T-helper 2 cell treated with Interferon-gamma antibody and Interleukin-4, amounts not matched to agents 5 μg/mL and 100 μg/mL, for 36 hours (primary cell): ENCODE measurements around the gene MAPK12.
A peak's percentile ranks its signal among the peaks of the same experiment; 100 is the strongest.

Source experiments
- DNase-seq: peaks from one replicate; pipeline ENCODE4 v3.0.0; 2021; ENCODE audit warnings: low spot score
- H3K27ac Mint-ChIP-seq: one replicate; pipeline ENCODE4 v1.8.0; 2021; ENCODE audit warnings: mild to moderate bottlenecking, mixed read lengths
- H3K27me3 Mint-ChIP-seq: one replicate; pipeline ENCODE4 v1.8.0; 2021; ENCODE audit warnings: low read depth, mixed read lengths
- H3K36me3 Mint-ChIP-seq: one replicate; pipeline ENCODE4 v1.8.0; 2021; ENCODE audit warnings: low read depth, mixed read lengths
- H3K4me1 Mint-ChIP-seq: one replicate; pipeline ENCODE4 v1.8.0; 2021; ENCODE audit warnings: low read depth, mixed read lengths
- H3K4me3 Mint-ChIP-seq: one replicate; pipeline ENCODE4 v1.8.0; 2022; ENCODE audit warnings: mild to moderate bottlenecking, moderate library complexity, mixed read lengths
- H3K9me3 Mint-ChIP-seq: one replicate; pipeline ENCODE4 v1.8.0; 2021; ENCODE audit warnings: mixed read lengths

MAPK12 gene

DNA sequence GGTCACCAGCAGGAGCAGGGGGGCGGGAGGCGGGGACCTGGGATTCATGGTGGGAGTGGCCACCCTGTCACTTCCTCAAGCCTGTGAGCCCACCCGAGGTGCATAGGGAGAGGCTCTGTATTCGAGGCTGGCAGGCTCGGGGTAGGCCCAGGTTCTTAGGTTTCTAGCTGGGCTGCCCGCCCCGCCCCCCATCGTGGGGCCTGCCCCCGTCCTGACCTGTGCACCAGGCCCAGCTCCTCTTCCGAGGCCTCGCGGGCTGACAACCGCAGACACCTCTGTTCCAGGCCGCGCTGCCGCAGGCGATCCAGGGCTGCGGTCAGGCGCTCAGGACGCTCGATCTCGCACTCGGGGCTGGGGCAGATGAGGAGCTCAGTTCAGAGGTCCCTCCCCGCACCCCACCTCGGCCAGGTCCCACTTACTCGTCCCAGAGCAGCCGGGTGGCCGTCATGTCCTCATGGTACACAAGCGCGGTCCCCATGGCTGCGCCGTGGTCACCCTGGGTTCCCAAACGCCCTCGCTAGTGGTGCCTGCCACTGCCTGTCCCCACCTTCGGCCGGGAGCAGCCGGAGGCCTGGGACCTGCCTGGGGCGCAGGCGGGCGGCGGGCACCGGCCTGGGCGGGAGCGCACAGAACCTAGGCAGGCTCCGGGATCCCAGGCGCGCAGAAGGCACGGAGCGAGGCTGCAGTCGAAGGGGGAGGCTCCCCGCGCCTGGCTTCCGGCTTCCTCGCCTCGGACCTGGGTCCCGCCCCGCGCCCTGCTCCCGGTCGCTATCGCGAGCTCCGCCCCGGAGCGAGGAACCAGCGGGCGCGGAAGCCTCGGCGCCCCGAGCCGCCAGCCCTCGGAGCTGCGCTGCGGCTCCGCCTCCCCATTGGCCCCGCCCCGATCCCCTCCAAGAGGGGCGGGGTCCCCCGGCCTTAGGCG is 10.7 kb downstream of the MAPK12 start, which contains the start of gene HDAC10:
Gene HDAC10 (minus strand): TSS at position 711 of the 922 bp plus-strand sequence. CDS start 233 bp downstream, at position 478.
- DNase-seq: peak; percentile 85
- Mint-ChIP-seq H3K27ac (peak within 1 kb of the TSS; percentile 55), H3K9me3 (no peaks in the 10 kb centered on the region)

DNA sequence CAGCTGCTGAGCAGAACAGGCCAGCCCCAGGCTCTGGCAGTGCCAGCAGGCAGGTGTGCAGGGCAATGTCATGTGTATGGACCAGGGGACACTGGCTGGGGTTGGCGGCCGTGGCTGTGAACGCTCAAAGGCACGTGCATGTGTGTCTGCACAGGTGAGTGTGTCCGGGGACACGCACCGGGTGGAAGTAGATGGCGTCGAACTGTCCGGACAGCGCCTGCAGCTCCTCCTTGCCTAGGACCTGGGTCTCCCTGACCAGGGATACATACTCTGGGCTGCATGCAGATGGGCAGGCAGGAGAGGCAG is 11.3 kb downstream of the MAPK12 start:
- H3K4me3 Mint-ChIP-seq: peak overlapping the region; percentile 85
- no peaks in the 10 kb centered on the region for H3K9me3 Mint-ChIP-seq
- no peak for DNase-seq
- no peak overlapping the region for H3K27ac Mint-ChIP-seq
- no peaks in the 10 kb centered on the region for H3K27me3 Mint-ChIP-seq
- peaks cover 1% of the 10 kb centered on the region for H3K4me1 Mint-ChIP-seq
- H3K36me3 Mint-ChIP-seq: peaks cover 9% of the 10 kb centered on the region

More for the DNA sequence above, 10.7 kb downstream of the MAPK12 start, which contains the start of gene HDAC10:
- Mint-ChIP-seq H3K36me3 (peaks cover 9% of the 10 kb centered on the region), H3K27me3 (no peaks in the 10 kb centered on the region), H3K4me1 (peaks cover 1% of the 10 kb centered on the region), H3K4me3 (peak within 1 kb of the TSS; percentile 85)

DNA sequence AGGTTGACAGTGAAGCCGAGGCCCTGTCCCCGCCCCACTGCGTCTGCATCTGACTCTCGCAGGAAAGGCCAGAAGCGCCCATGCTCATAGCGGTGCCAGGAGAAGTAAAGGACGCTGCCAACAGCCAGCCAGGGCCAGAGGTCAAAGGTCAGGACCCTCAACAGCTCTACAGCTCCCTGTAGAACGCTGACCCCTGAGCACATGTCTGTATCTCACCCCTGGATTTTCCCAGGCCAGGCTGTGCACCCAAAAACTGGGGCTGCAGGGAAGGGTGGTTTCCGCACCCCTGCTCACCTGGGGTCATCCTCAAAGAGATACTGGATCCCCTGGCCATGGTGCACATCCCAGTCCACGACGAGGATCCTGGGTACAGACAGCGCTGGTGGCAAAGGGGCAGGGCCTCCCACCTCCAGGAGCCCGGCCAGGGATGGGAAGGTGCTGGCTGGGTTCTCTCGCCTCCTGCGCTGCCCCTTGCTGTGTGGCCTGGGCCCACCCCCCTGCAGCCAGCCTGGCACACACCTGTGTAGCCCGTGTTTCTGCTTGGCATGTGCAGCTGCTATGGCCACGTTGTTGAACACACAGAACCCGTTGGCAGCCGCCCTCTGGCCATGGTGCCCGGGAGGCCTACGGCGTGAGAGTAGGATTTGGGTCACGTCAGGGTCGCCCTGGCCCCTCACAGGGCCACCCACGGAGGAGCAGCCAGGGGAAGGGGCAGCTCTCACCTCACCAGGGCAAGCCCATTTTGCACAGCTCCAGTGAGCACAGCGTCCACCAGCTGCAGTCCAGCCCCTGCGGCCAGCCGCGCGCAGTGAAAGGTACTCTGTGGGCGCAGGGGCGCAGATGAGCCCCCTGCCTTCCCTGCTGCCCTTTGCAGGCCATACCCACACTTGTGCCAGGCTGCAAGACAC is 11.9 kb downstream of the MAPK12 start:
- no peak for DNase-seq
- peaks cover 4% of the 10 kb centered on the region for H3K4me1 Mint-ChIP-seq
- H3K36me3 Mint-ChIP-seq: peaks cover 12% of the 10 kb centered on the region
- no peaks in the 10 kb centered on the region for H3K27me3 Mint-ChIP-seq
- H3K9me3 Mint-ChIP-seq: no peaks in the 10 kb centered on the region
- H3K27ac Mint-ChIP-seq: no peak overlapping the region
- peak overlapping the region; percentile 85 for H3K4me3 Mint-ChIP-seq

DNA sequence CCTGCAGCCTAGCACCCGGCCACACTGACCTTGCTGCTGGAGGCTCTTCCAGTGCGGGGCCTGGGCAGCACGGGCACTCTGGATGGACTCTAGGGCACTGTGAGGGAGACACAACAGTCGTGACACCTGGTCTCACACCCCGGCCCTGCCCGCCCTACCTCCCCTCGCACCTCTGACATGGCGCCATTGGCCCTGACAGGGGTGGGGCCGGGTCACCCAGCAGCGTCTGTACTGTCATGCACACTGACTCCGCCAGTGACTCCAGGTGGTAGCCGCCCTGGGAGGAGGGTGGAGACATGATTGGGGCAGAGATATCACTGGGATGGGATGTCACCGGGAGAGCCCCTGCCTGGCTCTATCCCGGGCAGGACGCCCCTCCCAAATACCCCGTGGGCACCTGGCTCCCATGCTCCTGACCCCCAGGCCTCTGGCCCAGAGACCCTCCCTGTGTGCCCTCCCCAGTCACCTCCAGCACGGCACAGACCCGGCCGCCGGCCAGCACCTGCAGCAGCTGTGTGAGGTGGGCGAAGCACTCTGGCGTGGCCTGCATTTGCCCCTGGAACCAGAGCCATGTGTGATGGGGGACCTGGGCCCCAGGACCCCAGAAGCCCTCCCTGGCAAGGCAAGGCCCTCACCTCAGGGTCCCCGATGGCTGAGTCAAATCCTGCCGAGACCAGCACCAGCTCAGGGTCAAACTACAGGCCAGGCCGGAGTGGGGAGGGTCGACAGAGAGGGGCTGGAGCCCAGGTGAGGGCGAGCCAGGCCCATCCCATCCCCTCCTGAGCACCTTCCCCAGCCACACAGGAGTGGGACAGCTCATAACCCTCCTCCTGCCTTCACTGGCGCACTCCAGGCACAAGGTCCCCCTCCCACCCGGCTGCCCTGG is 13.0 kb downstream of the MAPK12 start:
- peaks cover 4% of the 10 kb centered on the region for H3K4me1 Mint-ChIP-seq
- no peak for DNase-seq
- H3K9me3 Mint-ChIP-seq: no peaks in the 10 kb centered on the region
- no peaks in the 10 kb centered on the region for H3K27me3 Mint-ChIP-seq
- H3K36me3 Mint-ChIP-seq: peaks cover 12% of the 10 kb centered on the region
- H3K27ac Mint-ChIP-seq: peak overlapping the region; percentile 89
- H3K4me3 Mint-ChIP-seq: no peak overlapping the region

DNA sequence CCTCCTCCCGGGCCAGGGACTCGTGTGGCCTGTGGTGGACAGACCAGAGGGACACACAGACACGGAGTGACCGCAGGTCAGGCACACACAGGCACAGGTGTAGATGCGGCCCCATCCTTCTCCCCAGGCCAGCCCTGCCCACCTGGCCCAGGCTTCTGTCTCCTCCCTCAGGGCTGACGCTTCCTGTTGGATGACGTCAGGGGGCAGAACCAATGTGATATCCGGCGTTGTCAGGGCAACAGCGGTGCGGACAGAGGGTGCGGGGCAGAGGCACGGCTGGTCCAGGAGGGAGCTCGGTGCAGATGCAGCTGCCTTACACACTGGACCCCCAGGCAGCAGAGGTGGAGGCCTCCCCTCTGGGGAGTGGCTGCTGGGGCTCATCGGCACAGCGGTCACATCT is 13.7 kb downstream of the MAPK12 start:
- Mint-ChIP-seq H3K27me3 (no peaks in the 10 kb centered on the region), H3K27ac (peak overlapping the region; percentile 89), H3K4me1 (peaks cover 4% of the 10 kb centered on the region), H3K9me3 (no peaks in the 10 kb centered on the region), H3K36me3 (peaks cover 12% of the 10 kb centered on the region), H3K4me3 (peak overlapping the region; percentile 43)
- peak; percentile 37 for DNase-seq

DNA sequence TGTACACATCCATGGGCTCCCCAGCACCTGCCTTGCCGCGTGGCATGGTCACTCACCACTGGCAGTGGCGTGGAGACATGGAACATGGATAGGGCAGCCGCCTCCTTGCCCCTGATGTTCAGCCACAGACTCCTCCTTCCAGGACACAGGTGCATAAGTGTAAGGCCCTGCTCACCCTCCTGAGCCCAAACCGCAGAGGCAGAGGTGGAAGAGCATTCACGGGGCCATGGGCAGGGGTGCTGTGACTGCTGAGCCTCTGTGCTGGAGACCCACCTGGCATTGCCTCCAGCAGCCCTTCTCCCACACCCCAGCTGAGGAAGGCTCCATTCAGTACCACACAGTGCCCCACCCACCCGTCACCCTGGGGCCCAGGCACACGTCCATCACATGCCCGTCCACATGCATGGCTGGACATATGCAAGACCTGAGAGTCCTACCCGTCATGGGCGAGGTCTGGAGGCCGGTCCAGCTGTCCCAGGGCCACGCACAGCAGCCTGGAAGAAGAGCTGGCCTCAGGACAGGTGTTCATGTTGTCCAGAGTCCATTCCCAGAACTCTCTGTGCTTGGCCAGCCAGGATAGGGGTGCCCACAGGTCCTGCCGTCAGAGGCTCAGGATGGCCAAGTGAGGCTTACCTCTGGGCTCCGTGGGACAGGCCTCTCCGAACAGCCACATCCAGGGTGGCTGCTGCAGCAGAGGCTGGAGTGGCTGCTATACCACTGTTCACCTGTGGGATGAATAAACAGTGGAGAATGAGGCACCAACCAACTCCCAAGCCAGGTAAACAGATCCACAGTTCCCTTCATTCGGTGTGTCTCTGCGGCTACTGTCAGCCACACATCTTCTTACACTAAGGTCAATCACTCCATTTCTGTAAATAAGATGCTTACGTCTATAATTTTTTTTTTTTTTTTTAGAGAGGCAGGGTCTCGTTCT is 15.0 kb downstream of the MAPK12 start:
- Mint-ChIP-seq H3K9me3 (no peaks in the 10 kb centered on the region), H3K27ac (peak overlapping the region; percentile 31), H3K4me3 (peak overlapping the region; percentile 68), H3K4me1 (peaks cover 10% of the 10 kb centered on the region), H3K36me3 (peaks cover 15% of the 10 kb centered on the region), H3K27me3 (no peaks in the 10 kb centered on the region)
- no peak for DNase-seq

DNA sequence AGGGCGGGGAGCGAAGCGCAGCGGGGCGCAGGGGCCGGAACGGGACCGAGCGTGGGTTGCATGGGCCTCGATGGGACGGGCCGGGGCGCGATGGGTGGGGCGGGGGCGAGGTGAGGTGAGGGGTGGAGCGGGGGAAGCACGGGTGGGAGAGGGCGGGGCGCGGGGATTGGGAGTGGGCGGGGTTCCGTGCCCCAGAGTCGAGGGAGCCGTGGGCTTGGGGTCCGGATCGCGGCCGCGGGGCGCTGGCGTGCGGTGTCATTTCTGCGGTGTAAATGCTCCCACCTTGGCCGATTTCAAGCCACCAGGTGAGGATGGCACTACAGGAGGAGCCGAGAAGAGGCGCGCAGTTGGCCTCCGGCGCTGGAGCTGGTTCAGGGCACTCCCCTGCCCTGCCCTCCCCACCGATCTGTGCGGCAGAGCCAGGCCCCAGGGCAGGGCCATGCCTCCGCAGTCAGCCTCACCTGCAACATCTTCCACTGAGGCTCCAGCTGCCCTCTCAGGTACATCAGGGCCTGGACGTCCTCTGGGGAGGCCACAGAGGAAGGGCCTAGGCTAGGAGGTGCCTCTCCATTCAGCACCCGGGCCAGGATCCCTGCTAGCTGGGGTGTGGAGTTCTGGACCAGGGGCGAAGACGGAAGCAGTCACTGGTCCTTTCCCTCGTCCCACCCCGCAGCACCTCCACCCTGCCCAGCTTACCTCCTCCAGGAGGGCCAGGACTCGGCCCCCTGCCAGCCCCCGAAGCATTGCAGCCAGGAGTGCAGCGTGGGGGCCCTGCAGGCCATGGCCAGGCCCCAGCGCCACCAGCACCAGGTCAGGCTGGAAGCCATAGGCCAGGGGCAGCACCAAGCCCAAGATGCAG is 16.0 kb downstream of the MAPK12 start:
- Mint-ChIP-seq H3K36me3 (peaks cover 16% of the 10 kb centered on the region), H3K27me3 (no peaks in the 10 kb centered on the region), H3K9me3 (no peaks in the 10 kb centered on the region), H3K4me1 (peaks cover 15% of the 10 kb centered on the region), H3K4me3 (peak overlapping the region; percentile 100), H3K27ac (peak overlapping the region; percentile 100)
- DNase-seq: no peak

DNA sequence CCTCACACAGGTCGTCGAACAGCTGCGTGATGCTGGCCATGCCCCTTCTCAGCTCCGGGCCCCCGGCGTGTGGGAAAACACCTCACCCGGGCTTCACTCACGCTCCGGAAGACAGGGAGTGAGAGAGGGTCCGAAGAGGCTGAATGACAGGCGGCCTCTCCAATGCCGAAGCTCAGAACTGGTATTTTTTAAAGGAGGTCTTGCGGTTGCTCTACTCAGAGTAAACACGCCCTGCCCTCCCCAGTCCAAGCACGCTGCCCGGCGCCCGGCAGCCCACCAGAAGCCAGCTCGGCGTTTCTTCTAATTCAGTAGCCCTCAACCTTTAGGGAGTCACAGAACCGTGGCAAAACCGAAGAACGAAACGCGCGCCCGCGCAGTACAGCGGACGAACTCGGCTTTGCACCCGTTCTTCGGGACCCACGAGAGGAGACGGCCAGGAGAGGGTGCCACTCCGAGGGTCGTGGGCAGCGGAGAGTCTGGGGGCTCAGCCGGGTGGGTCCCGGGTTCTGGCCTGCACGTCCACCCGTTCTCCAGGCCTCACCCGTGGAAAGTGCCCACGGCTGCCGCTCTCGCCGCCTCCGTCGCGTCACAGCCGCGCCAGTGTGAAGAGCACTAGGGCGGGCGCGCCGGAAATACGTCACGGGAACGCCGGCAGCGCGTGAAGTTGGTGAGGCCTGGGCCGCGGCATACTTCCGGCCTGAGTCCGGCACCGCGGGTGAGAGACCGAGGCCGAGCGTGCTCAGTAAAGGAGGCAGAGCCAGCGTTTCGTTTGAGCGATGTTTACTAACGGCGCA is 16.9 kb downstream of the MAPK12 start, which contains the start of gene TUBGCP6:
Gene TUBGCP6 (minus strand): TSS at position 604 of the 794 bp plus-strand sequence. CDS start 564 bp downstream, at position 40.
- H3K27me3 Mint-ChIP-seq: no peaks in the 10 kb centered on the region
- H3K36me3 Mint-ChIP-seq: peaks cover 20% of the 10 kb centered on the region
- DNase-seq: peak; percentile 96
- peak within 1 kb of the TSS; percentile 100 for H3K27ac Mint-ChIP-seq
- H3K4me1 Mint-ChIP-seq: peaks cover 15% of the 10 kb centered on the region
- peak within 1 kb of the TSS; percentile 100 for H3K4me3 Mint-ChIP-seq
- H3K9me3 Mint-ChIP-seq: no peaks in the 10 kb centered on the region

DNA sequence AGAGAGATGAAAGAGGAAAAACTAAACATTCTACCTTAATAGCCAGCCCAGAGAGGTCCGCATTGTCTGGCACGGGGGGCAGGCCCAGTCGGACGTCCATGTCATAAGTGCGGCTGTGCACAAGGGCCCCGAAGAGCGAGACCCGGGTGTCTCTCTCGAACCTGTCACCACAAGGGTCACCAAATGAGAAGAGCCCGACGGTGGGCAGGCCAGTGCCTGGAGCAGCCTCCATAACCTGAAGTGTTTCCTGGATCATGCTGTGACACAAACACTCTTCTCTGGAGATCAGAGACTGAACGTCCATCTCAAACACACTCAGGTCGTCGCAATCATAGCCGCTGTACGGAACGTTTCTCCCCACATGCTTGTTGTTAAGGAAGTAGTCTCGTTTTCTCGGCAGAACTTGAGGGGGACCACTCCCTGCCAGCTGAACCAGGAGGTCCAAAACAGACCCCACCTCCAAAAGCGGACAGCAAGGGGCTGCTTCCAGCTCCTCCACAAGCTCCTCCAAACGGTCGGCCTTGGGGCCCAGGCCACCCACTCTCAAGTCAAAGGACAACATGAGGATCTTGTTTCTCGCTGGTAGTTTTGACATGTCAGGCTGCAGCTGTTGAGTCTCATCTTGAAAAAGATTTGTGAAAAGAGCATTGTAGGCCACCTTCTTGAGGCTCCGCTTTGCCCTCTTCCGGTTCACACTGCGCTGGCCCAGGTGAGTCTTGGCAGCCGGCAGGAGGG is 17.6 kb downstream of the MAPK12 start:
- no peak for DNase-seq
- H3K4me1 Mint-ChIP-seq: peaks cover 15% of the 10 kb centered on the region
- H3K27me3 Mint-ChIP-seq: no peaks in the 10 kb centered on the region
- H3K4me3 Mint-ChIP-seq: peak overlapping the region; percentile 100
- peaks cover 23% of the 10 kb centered on the region for H3K36me3 Mint-ChIP-seq
- H3K9me3 Mint-ChIP-seq: no peaks in the 10 kb centered on the region
- peak overlapping the region; percentile 100 for H3K27ac Mint-ChIP-seq

DNA sequence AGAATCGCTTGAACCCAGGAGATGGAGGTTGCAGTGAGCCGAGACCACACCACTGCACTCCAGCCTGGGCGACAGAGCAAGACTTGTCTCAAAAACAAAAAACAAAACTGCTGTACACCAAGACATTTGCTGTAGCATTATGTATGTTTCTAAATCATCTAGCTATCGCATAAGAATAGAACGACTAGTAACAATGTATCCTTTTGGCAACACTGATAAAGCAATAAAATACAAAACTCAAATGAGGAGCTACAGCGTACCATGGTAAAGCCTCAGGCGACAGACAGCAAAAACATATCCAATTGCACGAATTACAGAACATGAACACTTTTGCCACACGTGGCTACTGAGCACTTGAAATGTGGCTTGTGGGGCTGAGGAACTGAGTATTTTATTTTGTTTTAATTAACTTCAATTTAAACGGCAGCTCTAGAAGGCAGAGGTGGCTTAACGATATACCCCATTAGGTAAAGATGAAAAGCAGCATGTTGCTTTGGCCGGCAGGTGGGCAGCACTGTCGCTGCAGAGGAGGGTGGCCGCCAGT is 19.0 kb downstream of the MAPK12 start:
- H3K27ac Mint-ChIP-seq: peak overlapping the region; percentile 67
- H3K4me3 Mint-ChIP-seq: peak overlapping the region; percentile 100
- peaks cover 25% of the 10 kb centered on the region for H3K36me3 Mint-ChIP-seq
- no peaks in the 10 kb centered on the region for H3K27me3 Mint-ChIP-seq
- H3K9me3 Mint-ChIP-seq: no peaks in the 10 kb centered on the region
- no peak for DNase-seq
- H3K4me1 Mint-ChIP-seq: peaks cover 15% of the 10 kb centered on the region
